ENCODE data around the gene NDRG3.
"Not testable (repeated sequence)": the region's sequence is repeated elsewhere in the genome, so short reads cannot be mapped to it uniquely, and the experiment has no call there.

NDRG3 gene

DNA sequence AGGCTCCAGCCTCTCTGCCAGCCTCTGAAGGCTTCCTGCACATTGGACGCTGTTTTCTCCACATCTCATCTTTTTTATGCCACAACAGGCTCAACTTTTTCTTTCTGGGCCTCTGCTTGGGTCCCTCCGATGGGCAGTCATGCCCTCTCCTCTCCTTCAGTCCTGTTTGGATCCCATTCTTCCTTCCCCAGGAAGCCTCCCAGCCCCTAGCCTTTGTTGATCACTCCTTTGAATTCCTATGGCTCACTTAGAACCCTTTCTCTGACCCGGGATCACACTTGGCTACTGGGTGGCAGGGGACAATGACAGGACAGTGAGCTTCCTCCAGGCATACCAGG, 104.4 kb downstream of the NDRG3 start:
- H3K36me3 ChIP-seq (replicated peaks; ENCODE audit: insufficient read depth, low read length), result no peaks in the 10 kb centered on the region

DNA sequence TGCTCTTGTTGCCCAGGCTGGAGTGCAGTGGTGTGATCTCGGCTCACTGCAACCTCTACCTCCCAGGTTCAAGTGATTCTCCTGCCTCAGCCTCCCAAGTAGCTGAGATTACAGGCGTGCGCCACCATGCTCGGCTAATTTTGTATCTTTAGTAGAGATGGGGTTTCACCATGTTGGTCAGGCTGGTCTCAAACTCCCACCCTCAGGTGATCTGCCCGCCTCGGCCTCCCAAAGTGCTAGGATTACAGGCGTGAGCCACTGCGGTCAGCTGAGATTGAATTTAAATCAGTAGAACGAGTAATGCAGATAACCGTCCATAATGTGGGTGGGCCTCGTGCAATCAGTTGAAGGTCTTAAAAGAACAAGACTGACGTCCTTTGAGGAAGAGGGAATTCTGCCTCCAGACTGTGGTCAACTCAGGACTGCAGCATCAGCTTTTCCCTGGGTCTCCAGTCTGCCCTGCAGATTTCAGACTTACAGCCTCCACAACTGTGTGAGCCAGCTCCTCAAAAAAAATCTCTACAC, 107.0 kb downstream of the NDRG3 start:
- not testable (repeated sequence) for H3K4me1 ChIP-seq (ENCODE audit: low read length); H3K79me2 ChIP-seq (ENCODE audit: low read length); H3K27ac ChIP-seq (ENCODE audit: low read length); DNase-seq; H3K4me2 ChIP-seq (ENCODE audit: low read depth, low read length); H3K9me2 ChIP-seq (replicated peaks; ENCODE audit: insufficient read depth, low read length); H3K9ac ChIP-seq (ENCODE audit: low read length); H2AFZ ChIP-seq (ENCODE audit: low read length); H3K27me3 ChIP-seq (replicated peaks; ENCODE audit: insufficient read depth, low read length); H3F3A ChIP-seq (ENCODE audit: insufficient read depth, low read length); H3K36me3 ChIP-seq (replicated peaks; ENCODE audit: insufficient read depth, low read length); H4K20me1 ChIP-seq (ENCODE audit: insufficient read depth, low read length); H3K4me3 ChIP-seq (ENCODE audit: low read length); H3K9me3 ChIP-seq (replicated peaks; ENCODE audit: insufficient read depth, low read length)

More for the DNA sequence above, 104.4 kb downstream of the NDRG3 start:
- Histone ChIP-seq H3K9ac (ENCODE audit: low read length) (no peak overlapping the region), H3K4me1 (ENCODE audit: low read length) (peaks cover 11% of the 10 kb centered on the region), H3K9me3 (replicated peaks; ENCODE audit: insufficient read depth, low read length) (no peaks in the 10 kb centered on the region), H3K9me2 (replicated peaks; ENCODE audit: insufficient read depth, low read length) (no peaks in the 10 kb centered on the region), H3K4me3 (ENCODE audit: low read length) (no peak overlapping the region), H3K27ac (ENCODE audit: low read length) (no peak overlapping the region), H3K27me3 (replicated peaks; ENCODE audit: insufficient read depth, low read length) (no peaks in the 10 kb centered on the region), H3F3A (ENCODE audit: insufficient read depth, low read length) (no peaks in the 10 kb centered on the region), H2AFZ (ENCODE audit: low read length) (no peak overlapping the region), H3K79me2 (ENCODE audit: low read length) (no peaks in the 10 kb centered on the region), H4K20me1 (ENCODE audit: insufficient read depth, low read length) (no peaks in the 10 kb centered on the region), H3K4me2 (ENCODE audit: low read depth, low read length) (no peak overlapping the region)
- TF ChIP-seq EZH2 (optimal IDR thresholded peaks at IDR 0.05; ENCODE audit: low read depth, low read length) (no peak), EZH2phosphoT487 (IDR thresholded peaks at IDR 0.05; ENCODE audit: low read length) (no peak)
- TF ChIP-seq, protein P1, sequence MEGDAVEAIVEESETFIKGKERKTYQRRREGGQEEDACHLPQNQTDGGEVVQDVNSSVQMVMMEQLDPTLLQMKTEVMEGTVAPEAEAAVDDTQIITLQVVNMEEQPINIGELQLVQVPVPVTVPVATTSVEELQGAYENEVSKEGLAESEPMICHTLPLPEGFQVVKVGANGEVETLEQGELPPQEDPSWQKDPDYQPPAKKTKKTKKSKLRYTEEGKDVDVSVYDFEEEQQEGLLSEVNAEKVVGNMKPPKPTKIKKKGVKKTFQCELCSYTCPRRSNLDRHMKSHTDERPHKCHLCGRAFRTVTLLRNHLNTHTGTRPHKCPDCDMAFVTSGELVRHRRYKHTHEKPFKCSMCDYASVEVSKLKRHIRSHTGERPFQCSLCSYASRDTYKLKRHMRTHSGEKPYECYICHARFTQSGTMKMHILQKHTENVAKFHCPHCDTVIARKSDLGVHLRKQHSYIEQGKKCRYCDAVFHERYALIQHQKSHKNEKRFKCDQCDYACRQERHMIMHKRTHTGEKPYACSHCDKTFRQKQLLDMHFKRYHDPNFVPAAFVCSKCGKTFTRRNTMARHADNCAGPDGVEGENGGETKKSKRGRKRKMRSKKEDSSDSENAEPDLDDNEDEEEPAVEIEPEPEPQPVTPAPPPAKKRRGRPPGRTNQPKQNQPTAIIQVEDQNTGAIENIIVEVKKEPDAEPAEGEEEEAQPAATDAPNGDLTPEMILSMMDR (IDR thresholded peaks at IDR 0.05; ENCODE audit: low read length), result no peak
- DNase-seq, result no peak

DNA sequence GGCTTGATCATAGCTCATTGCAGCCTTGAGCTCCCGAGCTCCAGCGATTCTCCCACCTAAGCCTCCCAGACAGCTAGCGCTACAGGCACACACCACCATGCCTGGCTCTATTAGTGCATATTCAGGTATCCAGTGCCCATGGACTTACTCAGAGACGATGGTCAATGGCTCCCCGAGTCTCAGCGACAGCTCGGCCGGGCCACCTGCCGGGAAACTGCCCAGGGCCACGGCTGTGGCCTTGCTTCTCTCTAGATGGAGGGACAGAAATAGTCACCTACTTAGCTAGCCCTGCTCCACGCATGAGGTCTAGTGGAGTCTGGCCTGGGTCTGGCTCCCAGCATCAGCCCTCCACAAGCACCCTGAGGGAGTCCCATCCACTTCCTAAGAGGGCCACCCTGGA, 111.5 kb downstream of the NDRG3 start:
- DNase-seq, result no peak
- Histone ChIP-seq H3K27me3 (replicated peaks; ENCODE audit: insufficient read depth, low read length) (no peaks in the 10 kb centered on the region), H4K20me1 (ENCODE audit: insufficient read depth, low read length) (no peaks in the 10 kb centered on the region), H3K9ac (ENCODE audit: low read length) (no peak overlapping the region), H3K9me3 (replicated peaks; ENCODE audit: insufficient read depth, low read length) (no peaks in the 10 kb centered on the region), H3K36me3 (replicated peaks; ENCODE audit: insufficient read depth, low read length) (no peaks in the 10 kb centered on the region), H3K4me3 (ENCODE audit: low read length) (no peak overlapping the region), H2AFZ (ENCODE audit: low read length) (no peak overlapping the region), H3K27ac (ENCODE audit: low read length) (no peak overlapping the region), H3K4me1 (ENCODE audit: low read length) (peaks cover 11% of the 10 kb centered on the region), H3K4me2 (ENCODE audit: low read depth, low read length) (no peak overlapping the region), H3F3A (ENCODE audit: insufficient read depth, low read length) (no peaks in the 10 kb centered on the region), H3K9me2 (replicated peaks; ENCODE audit: insufficient read depth, low read length) (no peaks in the 10 kb centered on the region), H3K79me2 (ENCODE audit: low read length) (no peaks in the 10 kb centered on the region)
- no peak for TF ChIP-seq EZH2 (optimal IDR thresholded peaks at IDR 0.05; ENCODE audit: low read depth, low read length)
- TF ChIP-seq, protein P1 (IDR thresholded peaks at IDR 0.05; ENCODE audit: low read length), result no peak
- no peak for TF ChIP-seq EZH2phosphoT487 (IDR thresholded peaks at IDR 0.05; ENCODE audit: low read length)

DNA sequence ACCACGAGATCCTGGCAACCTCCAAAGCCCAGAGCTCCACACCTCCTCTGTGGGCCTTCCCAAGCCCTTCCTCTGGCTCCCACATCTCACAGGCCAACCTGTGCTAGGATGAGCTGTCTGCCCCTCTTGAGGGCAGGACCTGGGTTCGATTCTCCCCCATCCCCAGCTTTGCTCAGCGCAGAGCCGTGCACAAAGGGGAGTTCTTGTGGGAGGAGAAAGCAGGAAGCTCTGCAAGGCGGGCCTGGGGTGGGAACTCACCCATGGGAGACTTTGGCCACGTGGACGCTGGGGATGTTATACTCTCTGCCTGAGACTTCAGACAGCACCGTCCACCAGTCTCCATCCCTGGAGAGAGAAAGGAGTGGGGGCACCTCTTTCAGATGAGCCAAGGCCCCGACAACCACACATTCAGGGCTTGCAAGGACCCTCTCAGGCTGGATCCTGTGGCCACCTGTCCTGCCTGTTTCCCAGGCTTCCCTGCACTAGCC, 112.6 kb downstream of the NDRG3 start:
- no peak overlapping the region for H3K27ac ChIP-seq (ENCODE audit: low read length)
- DNase-seq, result no peak
- TF ChIP-seq EZH2phosphoT487 (IDR thresholded peaks at IDR 0.05; ENCODE audit: low read length) (no peak), EZH2 (optimal IDR thresholded peaks at IDR 0.05; ENCODE audit: low read depth, low read length) (no peak)
- TF ChIP-seq, protein P1 (IDR thresholded peaks at IDR 0.05; ENCODE audit: low read length), result no peak
- peaks cover 11% of the 10 kb centered on the region for H3K4me1 ChIP-seq (ENCODE audit: low read length)
- H3K4me3 ChIP-seq (ENCODE audit: low read length), result no peak overlapping the region
- no peak overlapping the region for H3K4me2 ChIP-seq (ENCODE audit: low read depth, low read length)
- no peaks in the 10 kb centered on the region for H3K36me3 ChIP-seq (replicated peaks; ENCODE audit: insufficient read depth, low read length)
- H3F3A ChIP-seq (ENCODE audit: insufficient read depth, low read length), result no peaks in the 10 kb centered on the region
- no peaks in the 10 kb centered on the region for H4K20me1 ChIP-seq (ENCODE audit: insufficient read depth, low read length)
- no peaks in the 10 kb centered on the region for H3K27me3 ChIP-seq (replicated peaks; ENCODE audit: insufficient read depth, low read length)
- H3K9me2 ChIP-seq (replicated peaks; ENCODE audit: insufficient read depth, low read length), result no peaks in the 10 kb centered on the region
- H3K79me2 ChIP-seq (ENCODE audit: low read length), result no peaks in the 10 kb centered on the region
- no peaks in the 10 kb centered on the region for H3K9me3 ChIP-seq (replicated peaks; ENCODE audit: insufficient read depth, low read length)
- H3K9ac ChIP-seq (ENCODE audit: low read length), result no peak overlapping the region
- no peak overlapping the region for H2AFZ ChIP-seq (ENCODE audit: low read length)
